GM12872 (cell line): Measurements from ENCODE around the gene SLC39A9.

Experiments used
- CTCF ChIP-seq: IDR thresholded peaks from 3 replicates; pipeline ENCODE4 v1.5.1; 2011; ENCODE audit warnings: low read depth, mild to moderate bottlenecking, low read length, moderate library complexity; ENCODE audit not compliant: insufficient read depth

SLC39A9 gene

GRCh38 chr14:69449216-69449615 lies 50.7 kb downstream of the SLC39A9 start:
- TF ChIP-seq CTCF = no peak

- TF ChIP-seq CTCF = no peak
Measured at GRCh38 chr14:69451941-69452340, 53.4 kb downstream of the SLC39A9 start.

DNA sequence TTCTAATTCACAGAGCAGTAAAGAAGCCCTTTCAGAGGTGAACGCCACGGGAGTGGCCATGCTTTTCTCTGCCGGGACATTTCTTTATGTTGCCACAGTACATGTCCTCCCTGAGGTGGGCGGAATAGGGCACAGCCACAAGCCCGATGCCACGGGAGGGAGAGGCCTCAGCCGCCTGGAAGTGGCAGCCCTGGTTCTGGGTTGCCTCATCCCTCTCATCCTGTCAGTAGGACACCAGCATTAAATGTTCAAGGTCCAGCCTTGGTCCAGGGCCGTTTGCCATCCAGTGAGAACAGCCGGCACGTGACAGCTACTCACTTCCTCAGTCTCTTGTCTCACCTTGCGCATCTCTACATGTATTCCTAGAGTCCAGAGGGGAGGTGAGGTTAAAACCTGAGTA lies 59.9 kb downstream of the SLC39A9 start:
- TF ChIP-seq CTCF = no peak

- TF ChIP-seq CTCF = no peak
Measured at GRCh38 chr14:69459122-69459521, 60.6 kb downstream of the SLC39A9 start.

DNA sequence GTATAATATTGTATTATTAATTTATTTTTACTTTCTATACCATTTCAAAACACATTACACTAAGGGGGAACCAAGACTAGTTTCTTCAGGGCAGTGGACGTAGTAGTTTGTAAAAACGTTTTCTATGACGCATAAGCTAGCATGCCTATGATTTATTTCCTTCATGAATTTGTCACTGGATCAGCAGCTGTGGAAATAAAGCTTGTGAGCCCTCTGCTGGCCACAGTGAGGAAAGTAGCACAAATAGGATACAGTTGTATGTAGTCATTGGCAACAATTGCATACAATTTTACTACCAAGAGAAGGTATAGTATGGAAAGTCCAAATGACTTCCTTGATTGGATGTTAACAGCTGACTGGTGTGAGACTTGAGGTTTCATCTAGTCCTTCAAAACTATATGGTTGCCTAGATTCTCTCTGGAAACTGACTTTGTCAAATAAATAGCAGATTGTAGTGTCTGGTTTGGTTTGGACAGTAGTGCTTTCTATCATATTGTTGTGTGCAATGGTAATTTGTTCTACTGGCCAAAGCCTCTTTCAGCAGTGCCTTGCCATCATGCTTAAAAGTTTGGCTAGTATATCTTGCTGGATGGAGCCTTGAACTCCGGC lies 61.7 kb downstream of the SLC39A9 start:
- TF ChIP-seq CTCF = peak; percentile 74

- TF ChIP-seq CTCF = no peak
Measured at GRCh38 chr14:69464379-69464778, 65.9 kb downstream of the SLC39A9 start.

GRCh38 chr14:69464829-69465228 lies 66.3 kb downstream of the SLC39A9 start:
- no peak for TF ChIP-seq CTCF
